ENCODE results near the gene ACVR1. TPM values are rescaled to one million over a fixed set of nuclear protein-coding genes. Genes with fewer than 3 reads are reported as not detected.

Gene ACVR1
- total and polyA plus RNA-seq, 4 donors = 9.5 to 53.4 (median 33.8) TPM

DNA sequence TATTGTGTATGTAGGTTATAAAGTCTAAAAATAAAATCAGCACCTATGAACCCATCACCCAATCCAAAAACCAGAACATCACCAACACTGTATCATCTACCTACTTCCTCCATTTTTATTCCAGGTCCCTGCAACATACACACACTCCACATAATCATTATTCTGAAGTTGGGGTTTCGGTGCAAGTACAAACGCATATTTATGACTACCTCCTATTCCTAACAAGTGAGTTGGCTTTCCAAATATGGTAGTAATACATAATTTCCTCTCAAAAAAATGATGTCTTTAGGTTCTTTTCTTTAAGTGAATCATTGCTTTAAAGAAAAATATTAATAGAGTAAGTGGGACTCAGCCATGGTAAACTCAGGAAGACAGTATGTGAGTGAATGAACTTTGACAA lies 3.3 kb downstream of the ACVR1 start:
- H3K4me1 ChIP-seq (ENCODE audit: control insufficient read depth in 1 of 2, insufficient read depth in 2 of 2, low read length in 2 of 2) = peaks cover 4 to 13% of the 10 kb centered on the region in 2 donors
- H3K27ac ChIP-seq (ENCODE audit: low read depth in 1 of 2, low read length in 2 of 2) = no peak overlapping the region
- intact Hi-C loops (cut with DNase I) = loop anchor here (5.0 to 10.0 kb wide), 2 partner anchors 40 to 132 kb away; no protein-coding TSS in a partner anchor
- no peaks in the 10 kb centered on the region for H3K27me3 ChIP-seq (ENCODE audit: control insufficient read depth in 1 of 2, insufficient read depth in 2 of 2, low read length in 1 of 2)
- no peaks in the 10 kb centered on the region for H3K9me3 ChIP-seq (ENCODE audit: control insufficient read depth, low read length)
- ATAC-seq (ENCODE audit: low FRiP score) (no peak), DNase-seq (no peak)
- H3K4me3 ChIP-seq (ENCODE audit: low read length in 2 of 2) = no peak overlapping the region
- 97 to 100% methylated on average over 2 of the region's 2 CpGs for WGBS, 2 donors
- H3K36me3 ChIP-seq (ENCODE audit: control insufficient read depth in 1 of 2, insufficient read depth in 2 of 2, low read length in 1 of 2) = no peaks in the 10 kb centered on the region

DNA sequence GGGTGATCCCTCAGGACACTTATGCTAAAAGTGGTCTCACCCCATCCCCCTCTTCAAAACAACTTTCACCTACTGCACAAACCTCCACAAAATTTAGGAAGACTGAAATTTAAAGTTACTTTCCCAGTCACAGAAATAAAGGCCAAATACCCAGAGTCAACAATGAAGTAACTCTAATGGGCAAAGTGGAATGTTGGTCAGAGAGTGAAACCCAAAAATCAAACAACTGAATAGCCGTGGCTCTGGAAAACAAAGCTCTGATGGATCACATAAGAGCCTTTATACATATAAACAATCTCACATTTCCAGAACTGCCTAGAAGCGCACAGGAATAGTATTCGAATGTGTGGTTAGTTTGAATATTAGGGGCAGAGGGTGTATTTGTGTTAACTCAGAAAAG lies 4.7 kb downstream of the ACVR1 start:
- no peak for ATAC-seq (ENCODE audit: low FRiP score)
- intact Hi-C loops (cut with DNase I) = loop anchor here (5.0 to 10.0 kb wide), 2 partner anchors 39 to 133 kb away; no protein-coding TSS in a partner anchor
- Histone ChIP-seq H3K4me3 (ENCODE audit: low read length in 2 of 2) (no peak overlapping the region), H3K27ac (ENCODE audit: low read depth in 1 of 2, low read length in 2 of 2) (no peak overlapping the region), H3K4me1 (ENCODE audit: control insufficient read depth in 1 of 2, insufficient read depth in 2 of 2, low read length in 2 of 2) (peaks cover 7 to 13% of the 10 kb centered on the region in 2 donors), H3K36me3 (ENCODE audit: control insufficient read depth in 1 of 2, insufficient read depth in 2 of 2, low read length in 1 of 2) (peaks cover 0 to 1% of the 10 kb centered on the region in 2 donors), H3K9me3 (ENCODE audit: control insufficient read depth, low read length) (no peaks in the 10 kb centered on the region), H3K27me3 (ENCODE audit: control insufficient read depth in 1 of 2, insufficient read depth in 2 of 2, low read length in 1 of 2) (no peaks in the 10 kb centered on the region)
- WGBS, 2 donors = 71 to 80% methylated on average over 3 of the region's 3 CpGs
- no peak for DNase-seq

DNA sequence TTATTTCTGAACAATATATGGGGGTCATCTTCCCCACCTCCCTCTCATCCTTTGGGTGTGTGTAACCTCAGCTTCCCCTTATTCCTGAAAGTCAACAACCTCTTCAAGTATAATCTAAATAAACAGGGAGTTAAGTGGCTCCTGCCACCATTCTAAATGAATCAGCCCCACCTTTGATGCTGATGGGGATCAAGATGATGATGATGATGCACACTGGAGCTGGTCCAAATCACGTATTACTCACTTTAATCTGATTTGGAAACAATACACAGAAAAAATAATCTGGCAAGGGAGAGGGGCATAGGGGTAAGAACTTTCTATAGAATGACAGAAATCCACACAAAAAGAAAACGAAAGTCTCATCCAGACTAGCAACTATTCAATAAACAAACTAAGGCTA lies 7.1 kb downstream of the ACVR1 start:
- DNase-seq (no peak), ATAC-seq (ENCODE audit: low FRiP score) (no peak)
- intact Hi-C loops (cut with DNase I) = no loop called here
- H3K27me3 ChIP-seq (ENCODE audit: control insufficient read depth in 1 of 2, insufficient read depth in 2 of 2, low read length in 1 of 2) = no peaks in the 10 kb centered on the region
- WGBS, 2 donors = 67 to 69% methylated on average over 2 of the region's 2 CpGs
- H3K4me1 ChIP-seq (ENCODE audit: control insufficient read depth in 1 of 2, insufficient read depth in 2 of 2, low read length in 2 of 2) = peaks cover 9 to 12% of the 10 kb centered on the region in 2 donors
- no peak overlapping the region for H3K4me3 ChIP-seq (ENCODE audit: low read length in 2 of 2)
- H3K27ac ChIP-seq (ENCODE audit: low read depth in 1 of 2, low read length in 2 of 2) = no peak overlapping the region
- H3K9me3 ChIP-seq (ENCODE audit: control insufficient read depth, low read length) = no peaks in the 10 kb centered on the region
- H3K36me3 ChIP-seq (ENCODE audit: control insufficient read depth in 1 of 2, insufficient read depth in 2 of 2, low read length in 1 of 2) = peaks cover 0 to 1% of the 10 kb centered on the region in 2 donors

DNA sequence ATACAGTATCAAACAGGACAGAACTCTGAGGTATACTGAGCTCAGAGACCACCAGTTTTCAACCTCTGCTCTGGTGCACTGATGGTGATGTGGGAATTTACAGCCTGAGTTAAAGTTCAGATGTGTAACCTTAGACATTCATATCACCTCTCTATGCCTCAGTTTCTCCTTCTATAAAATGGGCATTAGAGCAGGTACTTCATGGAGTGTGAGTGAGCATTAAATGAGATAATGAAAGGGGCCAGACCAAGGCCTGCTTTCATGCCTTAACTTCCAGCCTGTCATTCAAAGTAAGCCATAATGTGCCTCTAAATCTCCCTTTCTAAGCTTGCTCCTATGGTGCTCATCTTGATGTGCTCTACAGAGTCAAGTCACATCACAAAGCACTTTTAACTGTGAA lies 8.4 kb downstream of the ACVR1 start:
- H3K4me1 ChIP-seq (ENCODE audit: control insufficient read depth in 1 of 2, insufficient read depth in 2 of 2, low read length in 2 of 2) = peaks cover 5 to 7% of the 10 kb centered on the region in 2 donors
- ATAC-seq (ENCODE audit: low FRiP score) = no peak
- peaks cover 0 to 1% of the 10 kb centered on the region in 2 donors for H3K36me3 ChIP-seq (ENCODE audit: control insufficient read depth in 1 of 2, insufficient read depth in 2 of 2, low read length in 1 of 2)
- H3K27ac ChIP-seq (ENCODE audit: low read depth in 1 of 2, low read length in 2 of 2) = no peak overlapping the region
- no peak overlapping the region for H3K4me3 ChIP-seq (ENCODE audit: low read length in 2 of 2)
- no peak for DNase-seq
- H3K27me3 ChIP-seq (ENCODE audit: control insufficient read depth in 1 of 2, insufficient read depth in 2 of 2, low read length in 1 of 2) = no peaks in the 10 kb centered on the region
- no peaks in the 10 kb centered on the region for H3K9me3 ChIP-seq (ENCODE audit: control insufficient read depth, low read length)
- intact Hi-C loops (cut with DNase I) = no loop called here

DNA sequence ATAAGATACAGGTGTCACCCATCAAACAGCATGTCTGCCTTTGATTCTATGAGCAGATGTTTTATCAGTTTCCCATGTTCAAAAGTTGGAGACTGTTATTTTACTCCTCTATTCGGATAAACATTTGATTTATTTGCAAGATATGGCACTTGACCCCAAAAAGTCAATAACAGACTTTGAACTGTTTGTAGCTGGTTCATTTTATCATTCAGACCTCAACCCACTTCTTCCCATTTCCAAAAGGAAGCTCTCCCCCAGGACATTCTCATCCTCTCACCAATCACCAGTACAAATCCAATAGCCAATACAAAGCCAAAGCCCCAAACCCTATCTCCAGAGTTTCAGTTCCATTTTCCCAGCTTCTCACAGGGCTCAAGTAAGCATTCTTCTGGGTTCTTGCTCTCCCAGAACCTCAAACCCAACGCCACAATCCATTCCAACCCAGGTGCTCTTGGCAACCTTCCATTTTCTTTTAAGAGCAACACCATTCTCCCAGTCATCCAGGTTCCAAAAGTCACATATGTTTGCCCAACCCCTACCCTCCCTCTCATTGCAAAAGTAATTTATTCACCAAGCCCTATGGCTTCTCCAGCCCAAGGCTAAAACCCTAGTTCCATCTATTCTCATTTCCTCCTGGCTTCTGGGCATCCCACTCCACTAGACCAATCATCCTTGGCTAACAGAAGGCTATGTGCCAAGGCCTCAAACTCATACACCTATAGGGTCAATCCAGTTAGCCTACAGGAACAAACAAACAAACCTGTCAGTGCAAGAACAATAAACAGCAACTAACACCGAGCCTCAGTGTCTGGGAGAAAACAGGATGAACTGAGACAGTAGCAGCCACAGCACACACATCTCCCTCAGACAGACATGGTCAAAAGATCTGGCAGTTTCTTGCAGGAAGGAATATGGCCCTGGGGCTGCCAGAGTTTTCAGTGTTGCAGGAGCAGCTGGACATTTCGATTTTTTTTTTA lies 9.2 kb downstream of the ACVR1 start:
- Histone ChIP-seq H3K27ac (ENCODE audit: low read depth in 1 of 2, low read length in 2 of 2) (no peak overlapping the region), H3K27me3 (ENCODE audit: control insufficient read depth in 1 of 2, insufficient read depth in 2 of 2, low read length in 1 of 2) (no peaks in the 10 kb centered on the region), H3K4me1 (ENCODE audit: control insufficient read depth in 1 of 2, insufficient read depth in 2 of 2, low read length in 2 of 2) (peaks cover 4 to 7% of the 10 kb centered on the region in 2 donors), H3K36me3 (ENCODE audit: control insufficient read depth in 1 of 2, insufficient read depth in 2 of 2, low read length in 1 of 2) (peaks cover 0 to 1% of the 10 kb centered on the region in 2 donors), H3K9me3 (ENCODE audit: control insufficient read depth, low read length) (no peaks in the 10 kb centered on the region), H3K4me3 (ENCODE audit: low read length in 2 of 2) (no peak overlapping the region)
- WGBS, 2 donors = 81 to 82% methylated on average over 4 of the region's 4 CpGs
- intact Hi-C loops (cut with DNase I) = no loop called here
- ATAC-seq (ENCODE audit: low FRiP score) = no peak
- no peak for DNase-seq

DNA sequence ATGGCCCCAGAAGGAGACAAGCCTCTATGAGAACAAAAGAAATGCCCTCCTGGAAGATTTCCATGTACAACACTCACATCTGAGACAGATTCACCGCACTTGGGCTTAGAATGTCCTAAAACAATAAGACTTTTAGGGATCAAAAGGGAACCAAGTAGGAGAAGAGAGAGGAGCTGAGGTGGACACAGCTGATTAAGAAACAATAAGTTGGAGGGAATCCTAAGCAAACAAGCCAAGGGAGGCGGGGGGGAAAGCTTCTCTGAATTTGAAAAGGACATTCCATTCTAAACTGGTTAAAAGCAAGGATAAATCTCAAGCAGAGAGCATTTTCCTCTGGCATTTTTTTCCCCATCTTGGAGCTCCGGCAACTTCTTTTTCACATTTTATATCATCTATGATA lies 9.9 kb downstream of the ACVR1 start:
- Histone ChIP-seq H3K4me3 (ENCODE audit: low read length in 2 of 2) (no peak overlapping the region), H3K4me1 (ENCODE audit: control insufficient read depth in 1 of 2, insufficient read depth in 2 of 2, low read length in 2 of 2) (peaks cover under 1 to 7% of the 10 kb centered on the region in 2 donors), H3K27ac (ENCODE audit: low read depth in 1 of 2, low read length in 2 of 2) (no peak overlapping the region), H3K27me3 (ENCODE audit: control insufficient read depth in 1 of 2, insufficient read depth in 2 of 2, low read length in 1 of 2) (no peaks in the 10 kb centered on the region), H3K9me3 (ENCODE audit: control insufficient read depth, low read length) (no peaks in the 10 kb centered on the region), H3K36me3 (ENCODE audit: control insufficient read depth in 1 of 2, insufficient read depth in 2 of 2, low read length in 1 of 2) (peaks cover 0 to 1% of the 10 kb centered on the region in 2 donors)
- ATAC-seq (ENCODE audit: low FRiP score) = no peak
- 18 to 29% methylated on average over 3 of the region's 3 CpGs for WGBS, 2 donors
- no peak for DNase-seq
- intact Hi-C loops (cut with DNase I) = no loop called here

DNA sequence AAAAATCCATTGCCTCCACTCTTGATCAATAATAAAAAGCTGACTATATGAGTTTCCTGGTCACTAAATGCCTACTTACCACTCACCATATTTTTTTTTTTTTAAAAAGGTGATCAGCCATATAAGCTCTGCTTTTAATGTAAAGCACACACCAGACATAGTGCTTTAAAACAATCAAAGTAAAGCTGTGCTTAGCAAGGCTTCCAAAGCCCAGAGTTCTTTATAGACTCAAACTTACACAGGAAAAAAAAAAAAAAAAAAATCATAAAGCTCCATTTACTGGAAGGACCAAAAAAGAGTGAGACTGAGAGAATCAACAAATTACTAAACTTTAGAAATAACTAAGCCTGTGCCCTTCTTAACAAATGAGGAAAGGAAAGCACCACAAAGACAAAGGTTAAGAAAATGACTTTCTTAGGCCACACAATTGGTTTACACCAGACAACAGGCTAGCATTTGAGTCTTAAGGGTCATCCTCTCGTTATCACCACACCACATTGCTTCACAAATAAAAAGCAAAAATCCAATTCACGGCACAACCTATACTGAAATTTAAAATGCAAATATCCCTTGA lies 11.2 kb downstream of the ACVR1 start:
- H3K27ac ChIP-seq (ENCODE audit: low read depth in 1 of 2, low read length in 2 of 2) = no peak overlapping the region
- H3K4me3 ChIP-seq (ENCODE audit: low read length in 2 of 2) = no peak overlapping the region
- H3K4me1 ChIP-seq (ENCODE audit: control insufficient read depth in 1 of 2, insufficient read depth in 2 of 2, low read length in 2 of 2) = peaks cover 0 to 7% of the 10 kb centered on the region in 2 donors
- DNase-seq = no peak
- peaks cover 0 to 1% of the 10 kb centered on the region in 2 donors for H3K36me3 ChIP-seq (ENCODE audit: control insufficient read depth in 1 of 2, insufficient read depth in 2 of 2, low read length in 1 of 2)
- H3K9me3 ChIP-seq (ENCODE audit: control insufficient read depth, low read length) = no peaks in the 10 kb centered on the region
- intact Hi-C loops (cut with DNase I) = no loop called here
- no peak for ATAC-seq (ENCODE audit: low FRiP score)
- H3K27me3 ChIP-seq (ENCODE audit: control insufficient read depth in 1 of 2, insufficient read depth in 2 of 2, low read length in 1 of 2) = no peaks in the 10 kb centered on the region
- WGBS, 2 donors = 95 to 97% methylated on average over 2 of the region's 2 CpGs

DNA sequence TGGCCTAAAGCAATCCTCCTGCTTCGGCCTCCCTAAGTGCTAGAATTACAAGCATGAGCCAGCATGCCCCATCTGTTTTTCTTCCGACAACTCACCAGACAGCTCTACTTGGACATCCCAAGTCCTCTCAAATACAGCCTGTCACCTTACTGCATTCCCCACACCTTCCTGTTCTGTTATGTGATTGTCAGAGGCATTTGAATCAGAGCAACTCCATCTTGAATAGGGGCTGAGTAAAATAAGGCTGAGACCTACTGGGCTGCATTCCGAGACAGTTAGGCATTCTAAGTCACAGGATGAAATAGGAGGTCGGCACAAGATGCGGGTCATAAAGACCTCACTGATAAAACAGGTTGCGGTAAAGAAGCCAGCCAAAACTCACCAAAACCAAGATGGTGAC lies 17.3 kb downstream of the ACVR1 start:
- H3K36me3 ChIP-seq (ENCODE audit: control insufficient read depth in 1 of 2, insufficient read depth in 2 of 2, low read length in 1 of 2) = no peaks in the 10 kb centered on the region
- H3K4me1 ChIP-seq (ENCODE audit: control insufficient read depth in 1 of 2, insufficient read depth in 2 of 2, low read length in 2 of 2) = no peaks in the 10 kb centered on the region
- no peaks in the 10 kb centered on the region for H3K27me3 ChIP-seq (ENCODE audit: control insufficient read depth in 1 of 2, insufficient read depth in 2 of 2, low read length in 1 of 2)
- no peaks in the 10 kb centered on the region for H3K9me3 ChIP-seq (ENCODE audit: control insufficient read depth, low read length)
- no peak for ATAC-seq (ENCODE audit: low FRiP score)
- no peak for DNase-seq
- H3K27ac ChIP-seq (ENCODE audit: low read depth in 1 of 2, low read length in 2 of 2) = no peak overlapping the region
- no peak overlapping the region for H3K4me3 ChIP-seq (ENCODE audit: low read length in 2 of 2)
- 81 to 82% methylated on average over 6 of the region's 6 CpGs for WGBS, 2 donors
- intact Hi-C loops (cut with DNase I) = no loop called here

Measured in aorta (tissue), 5 donors.